Measurements from ENCODE around the gene DCAF15. TPM values are rescaled to one million over a fixed set of nuclear protein-coding genes. Genes with fewer than 3 reads are reported as not detected.
A peak's percentile ranks its signal among the peaks of the same experiment; 100 is the strongest.

Gene DCAF15
- total and polyA plus RNA-seq, 8 donors, result 7.8 to 50.7 (median 12.3) TPM

DNA sequence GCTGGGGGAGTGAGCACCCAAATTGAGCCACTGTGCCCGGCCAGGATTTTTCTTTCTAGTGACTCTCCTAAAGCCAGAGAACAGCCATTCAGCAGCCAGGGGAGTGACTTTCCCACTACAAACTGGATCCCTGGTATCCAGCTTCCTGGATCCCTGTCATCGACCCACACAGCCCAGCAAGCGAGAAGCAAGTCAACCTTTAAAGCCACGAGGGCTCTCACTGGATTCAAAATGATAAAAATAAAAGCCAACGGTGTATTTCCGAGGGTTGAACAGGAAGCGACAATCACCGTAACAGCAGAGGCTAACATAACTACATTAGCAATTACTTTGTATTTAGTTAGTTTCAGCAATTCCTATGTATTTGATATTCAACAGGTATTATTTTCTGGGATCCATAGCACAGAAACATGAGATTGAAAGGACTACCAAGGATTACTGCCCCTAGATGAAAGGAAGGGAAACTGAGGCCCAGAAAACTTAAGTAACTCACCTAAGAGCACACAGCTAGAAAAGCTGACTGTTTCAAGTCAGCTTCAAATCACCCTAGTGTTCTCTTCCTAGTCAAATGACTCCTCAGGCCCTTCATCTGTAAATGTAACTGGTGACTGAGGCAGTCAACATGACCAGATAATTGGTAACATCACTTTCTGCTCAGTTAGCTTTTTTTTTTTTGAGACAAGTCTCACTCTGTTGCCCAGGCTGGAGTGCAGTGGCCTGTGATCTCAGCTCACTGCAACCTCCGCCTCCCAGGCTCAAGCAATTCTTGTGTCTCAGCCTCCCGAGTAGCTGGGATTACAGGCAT, 51.1 kb downstream of the DCAF15 start:
- DNase-seq (peak in 2 of 6 donors; percentile 12 to 20), ATAC-seq (no peak), FAIRE-seq (no peak)
- Histone ChIP-seq H3K9me3 (no peaks in the 10 kb centered on the region), H3K4me1 (peaks cover 0 to 29% (median 25%) of the 10 kb centered on the region in 3 donors), H3K27ac (peak overlapping the region; percentile 98 to 100 (median 100)), H3K27me3 (no peaks in the 10 kb centered on the region), H3K4me3 (no peak overlapping the region), H3K36me3 (no peaks in the 10 kb centered on the region)
- intact Hi-C loops (cut with DNase I), result no loop called here
- 49 to 60% methylated on average over 10 of the region's 10 CpGs for WGBS, 2 donors
- TF ChIP-seq, protein P1, sequence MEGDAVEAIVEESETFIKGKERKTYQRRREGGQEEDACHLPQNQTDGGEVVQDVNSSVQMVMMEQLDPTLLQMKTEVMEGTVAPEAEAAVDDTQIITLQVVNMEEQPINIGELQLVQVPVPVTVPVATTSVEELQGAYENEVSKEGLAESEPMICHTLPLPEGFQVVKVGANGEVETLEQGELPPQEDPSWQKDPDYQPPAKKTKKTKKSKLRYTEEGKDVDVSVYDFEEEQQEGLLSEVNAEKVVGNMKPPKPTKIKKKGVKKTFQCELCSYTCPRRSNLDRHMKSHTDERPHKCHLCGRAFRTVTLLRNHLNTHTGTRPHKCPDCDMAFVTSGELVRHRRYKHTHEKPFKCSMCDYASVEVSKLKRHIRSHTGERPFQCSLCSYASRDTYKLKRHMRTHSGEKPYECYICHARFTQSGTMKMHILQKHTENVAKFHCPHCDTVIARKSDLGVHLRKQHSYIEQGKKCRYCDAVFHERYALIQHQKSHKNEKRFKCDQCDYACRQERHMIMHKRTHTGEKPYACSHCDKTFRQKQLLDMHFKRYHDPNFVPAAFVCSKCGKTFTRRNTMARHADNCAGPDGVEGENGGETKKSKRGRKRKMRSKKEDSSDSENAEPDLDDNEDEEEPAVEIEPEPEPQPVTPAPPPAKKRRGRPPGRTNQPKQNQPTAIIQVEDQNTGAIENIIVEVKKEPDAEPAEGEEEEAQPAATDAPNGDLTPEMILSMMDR (IDR thresholded peaks at IDR 0.05), result no peak

DNA sequence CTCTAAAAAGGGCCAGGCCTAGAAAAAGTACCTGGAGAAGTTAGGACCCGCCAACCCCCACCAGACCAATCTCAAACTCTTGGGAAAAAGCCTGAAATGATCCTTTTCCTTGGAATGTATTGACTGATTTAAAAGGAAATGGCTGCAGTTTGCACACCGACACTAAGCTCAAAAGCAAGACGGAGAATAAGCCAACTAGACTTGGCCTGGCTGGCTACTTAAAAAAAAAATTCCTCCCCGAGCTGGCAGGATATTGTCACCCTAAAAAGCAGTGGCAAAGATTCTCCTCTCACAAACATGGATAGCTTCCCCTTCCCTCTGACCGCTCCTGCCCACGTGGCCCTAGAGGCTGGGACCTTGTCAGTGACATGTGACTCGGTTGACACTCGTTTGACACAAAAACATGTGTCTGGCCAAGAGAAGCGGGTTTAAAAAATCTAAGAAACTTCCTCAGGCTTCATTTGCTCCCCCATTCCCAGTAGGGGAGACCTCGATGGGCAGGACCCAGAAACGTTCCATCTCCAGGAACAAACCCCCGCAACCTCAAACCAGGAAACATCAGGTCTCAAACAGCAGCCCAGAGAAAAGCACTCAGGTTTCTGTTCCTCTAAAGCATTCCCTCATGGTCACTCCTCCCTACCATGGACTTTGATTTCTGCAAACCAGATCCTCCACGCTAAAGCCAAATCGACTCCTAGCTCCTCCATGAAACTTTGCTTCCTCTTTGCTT, 52.5 kb downstream of the DCAF15 start:
- TF ChIP-seq, protein P1 (IDR thresholded peaks at IDR 0.05), result no peak
- peak overlapping the region in 2 of 4 donors; percentile 70 to 76 for H3K4me3 ChIP-seq
- no peak for FAIRE-seq

DNA sequence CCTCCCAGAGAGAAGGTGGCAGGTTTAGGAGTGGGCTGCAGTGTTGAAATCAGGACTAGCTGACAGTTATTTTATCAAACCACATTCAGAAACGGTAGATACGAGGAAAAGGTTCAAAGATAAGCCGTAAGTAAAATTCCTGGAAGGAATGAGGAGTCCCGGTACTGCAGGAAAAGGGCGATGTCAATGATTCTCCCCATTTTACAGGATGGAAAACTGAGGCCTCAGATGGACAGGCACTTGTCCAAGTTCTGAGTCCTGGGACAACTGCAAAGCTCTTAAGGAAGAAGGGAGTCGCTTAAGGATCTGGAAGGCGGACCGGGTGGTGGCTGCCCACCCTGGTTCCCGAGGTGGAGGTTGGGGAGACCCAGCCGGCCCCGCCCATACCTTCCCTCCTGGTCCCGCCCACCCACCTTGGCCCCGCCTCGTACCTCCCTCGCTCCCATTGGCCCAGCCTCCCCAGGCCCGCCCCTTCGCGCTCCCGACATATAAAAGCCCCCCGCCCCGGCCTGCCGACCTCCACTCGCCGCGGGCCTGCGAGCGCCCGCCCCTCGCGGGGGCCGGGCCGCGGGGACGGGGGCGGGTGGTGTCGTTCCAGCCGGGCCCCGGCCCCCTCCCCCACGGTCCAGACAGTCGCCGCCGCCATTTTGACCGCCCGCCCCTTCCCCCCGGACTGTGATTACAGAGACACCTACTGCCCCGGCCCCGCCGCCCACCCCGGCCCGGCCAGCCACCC, 53.2 kb downstream of the DCAF15 start:
- TF ChIP-seq, protein P1 (IDR thresholded peaks at IDR 0.05), result no peak
- DNase-seq (peak; percentile 92 to 98 (median 96)), ATAC-seq (peak; percentile 67 to 77 (median 72)), FAIRE-seq (no peak)
- Histone ChIP-seq H3K9me3 (no peaks in the 10 kb centered on the region), H3K27me3 (no peaks in the 10 kb centered on the region), H3K4me1 (peaks cover 0 to 27% (median 25%) of the 10 kb centered on the region in 3 donors), H3K27ac (peak overlapping the region; percentile 98 to 100 (median 100)), H3K36me3 (no peaks in the 10 kb centered on the region), H3K4me3 (peak overlapping the region; percentile 60 to 76 (median 66))
- 2 to 6% methylated on average over 16 to 50 of the region's 50 CpGs for whole genome bisulfite sequencing, 2 donors
- intact Hi-C loops (cut with DNase I), result no loop called here

More for the DNA sequence above, 52.5 kb downstream of the DCAF15 start:
- Histone ChIP-seq H3K27me3 (no peaks in the 10 kb centered on the region), H3K9me3 (no peaks in the 10 kb centered on the region), H3K4me1 (peaks cover 0 to 27% (median 25%) of the 10 kb centered on the region in 3 donors), H3K36me3 (no peaks in the 10 kb centered on the region), H3K27ac (peak overlapping the region; percentile 98 to 100 (median 100))
- WGBS, 2 donors, result 3 to 4% methylated on average over 14 of the region's 14 CpGs
- intact Hi-C loops (cut with DNase I), result no loop called here
- ATAC-seq, result peak; percentile 30 to 51 (median 38)
- peak in 5 of 6 donors; percentile 70 to 85 (median 78) for DNase-seq

DNA sequence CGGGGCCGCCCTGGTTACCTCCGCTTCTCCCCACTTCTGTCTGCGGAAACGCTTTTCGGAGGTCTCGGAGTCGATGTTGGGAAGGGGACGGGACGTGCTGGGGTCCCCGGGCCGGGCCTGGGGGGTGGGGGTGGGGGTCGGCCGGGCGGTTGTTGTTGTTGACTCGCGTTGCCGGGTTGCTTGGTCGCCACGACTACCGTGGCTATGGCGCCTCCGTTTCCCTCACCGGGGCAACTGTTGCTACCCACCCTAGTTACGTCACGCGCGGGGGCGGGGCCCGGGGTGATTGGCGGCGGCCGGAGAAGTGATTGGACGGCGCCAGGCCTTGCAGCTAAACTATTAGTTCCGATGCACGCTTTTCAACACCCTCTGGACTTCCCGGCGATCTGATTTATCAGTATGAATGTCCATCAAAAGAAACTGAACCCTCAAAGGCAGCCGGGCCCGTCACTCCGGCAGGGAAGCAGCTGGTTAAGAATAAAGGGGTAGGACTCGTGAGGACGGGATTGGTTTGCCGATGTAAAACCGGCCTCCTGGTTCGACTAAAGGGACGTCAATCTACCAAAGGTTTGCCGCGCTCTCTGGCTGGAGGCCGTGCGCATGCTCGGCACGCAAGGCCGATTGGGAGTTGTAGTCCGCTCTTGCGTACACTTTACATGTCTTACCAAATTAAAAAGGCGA, 53.9 kb downstream of the DCAF15 start, which contains the start of gene RFX1:
RFX1 (minus strand) TSS at position 236 of the 681 bp plus-strand sequence. CDS start 12,477 bp downstream, outside the sequence.
- WGBS, 2 donors, result 0% methylated on average over 54 to 58 of the region's 58 CpGs
- H3K27me3 ChIP-seq, result no peaks in the 10 kb centered on the region
- FAIRE-seq (peak; percentile 93), DNase-seq (peak; percentile 100), ATAC-seq (peak; percentile 78 to 89 (median 82))
- peak within 1 kb of the TSS; percentile 98 to 100 (median 100) for H3K27ac ChIP-seq
- H3K4me1 ChIP-seq, result peaks cover 0 to 27% (median 25%) of the 10 kb centered on the region in 3 donors
- H3K9me3 ChIP-seq, result no peaks in the 10 kb centered on the region
- H3K36me3 ChIP-seq, result no peaks in the 10 kb centered on the region
- peak within 1 kb of the TSS; percentile 61 to 76 (median 70) for H3K4me3 ChIP-seq
- intact Hi-C loops (cut with DNase I), result no loop called here
- TF ChIP-seq, protein P1 (IDR thresholded peaks at IDR 0.05), result no peak

Measured in pancreas (tissue), 10 donors.